GM23338 (cell line): ENCODE measurements around the gene TAF11L7. TPM values are rescaled to one million over a fixed set of nuclear protein-coding genes. Genes with fewer than 3 reads are reported as not detected.
"Not testable (repeated sequence)": the region's sequence is repeated elsewhere in the genome, so short reads cannot be mapped to it uniquely, and the experiment has no call there.

Experiments
- ATAC-seq: fragments of 200-7000 bp; cut with Tn5 transposase; 3 replicates; pipeline ENCODE4 v1.9.1; 2020
- DNase-seq: peaks from one replicate; pipeline ENCODE4 v3.0.0-alpha.2; 2015; ENCODE audit warnings: low spot score
- H2AFZ ChIP-seq: fragments of 200-600 bp; sonication (generic); 2 replicates; pipeline ENCODE4 v1.8.0; 2016; ENCODE audit warnings: antibody characterized with exemption, mild to moderate bottlenecking, moderate library complexity
- H3F3A ChIP-seq: fragments of 200-600 bp; sonication (generic); replicated peaks from 2 replicates; pipeline ENCODE4 v1.8.0; 2017; ENCODE audit warnings: antibody characterized with exemption, mixed run types, low read depth
- H3K27ac ChIP-seq: fragments of 200-600 bp; sonication (generic); 2 replicates; pipeline ENCODE4 v1.6.1; 2016; ENCODE audit warnings: low read depth
- H3K27me3 ChIP-seq: fragments of 200-600 bp; sonication (generic); 2 replicates; pipeline ENCODE4 v1.8.0; 2016; ENCODE audit warnings: mild to moderate bottlenecking, mixed run types, moderate library complexity; ENCODE audit not compliant: insufficient read depth
- H3K36me3 ChIP-seq: fragments of 200-600 bp; sonication (generic); 2 replicates; pipeline ENCODE4 v1.8.0; 2016; ENCODE audit warnings: mild to moderate bottlenecking; ENCODE audit not compliant: insufficient read depth
- H3K4me1 ChIP-seq: fragments of 200-600 bp; sonication (generic); 2 replicates; pipeline ENCODE4 v1.8.0; 2016; ENCODE audit warnings: mild to moderate bottlenecking, moderate library complexity; ENCODE audit not compliant: insufficient read depth
- H3K4me2 ChIP-seq: fragments of 200-600 bp; sonication (generic); 2 replicates; pipeline ENCODE4 v1.7.1; 2017; ENCODE audit warnings: mixed run types
- H3K4me3 ChIP-seq: fragments of 200-600 bp; sonication (generic); 2 replicates; pipeline ENCODE4 v1.6.1; 2016; ENCODE audit warnings: mixed run types
- H3K79me2 ChIP-seq: fragments of 200-600 bp; sonication (generic); replicated peaks from 2 replicates; pipeline ENCODE4 v1.8.0; 2017; ENCODE audit warnings: mild to moderate bottlenecking; ENCODE audit not compliant: insufficient read depth
- H3K9me2 ChIP-seq: fragments of 200-600 bp; sonication (generic); 2 replicates; pipeline ENCODE4 v1.8.0; 2017; ENCODE audit not compliant: insufficient read depth
- H4K20me1 ChIP-seq: fragments of 200-600 bp; sonication (generic); replicated peaks from 2 replicates; pipeline ENCODE4 v1.8.0; 2017; ENCODE audit warnings: mild to moderate bottlenecking; ENCODE audit not compliant: insufficient read depth
- H3K27ac Mint-ChIP-seq: 2 replicates; pipeline ENCODE4 v1.8.0; 2020; ENCODE audit warnings: inconsistent platforms, mild to moderate bottlenecking, moderate library complexity, mixed read lengths
- H3K27me3 Mint-ChIP-seq: 3 replicates; pipeline ENCODE4 v1.8.0; 2022; ENCODE audit warnings: low read depth, mild to moderate bottlenecking, moderate library complexity, mixed read lengths, inconsistent platforms; ENCODE audit not compliant: insufficient read depth, poor library complexity
- H3K36me3 Mint-ChIP-seq: 3 replicates; pipeline ENCODE4 v1.8.0; 2021; ENCODE audit warnings: low read depth, mild to moderate bottlenecking, inconsistent platforms, moderate library complexity, mixed read lengths
- H3K4me1 Mint-ChIP-seq: 3 replicates; pipeline ENCODE4 v1.8.0; 2020; ENCODE audit warnings: mild to moderate bottlenecking, inconsistent platforms, mixed read lengths
- H3K4me3 Mint-ChIP-seq: 3 replicates; pipeline ENCODE4 v1.8.0; 2021; ENCODE audit warnings: moderate library complexity, mild to moderate bottlenecking, inconsistent platforms, mixed read lengths
- H3K9me3 Mint-ChIP-seq: 3 replicates; pipeline ENCODE4 v1.8.0; 2020; ENCODE audit warnings: moderate library complexity, mild to moderate bottlenecking, inconsistent platforms, mixed read lengths
- CREB1 ChIP-seq: fragments of 250-450 bp; sonication (Bioruptor Pico); IDR thresholded peaks from 2 replicates; pipeline ENCODE4 v1.5.0; 2020; ENCODE audit warnings: low read depth, mild to moderate bottlenecking, moderate library complexity
- EZH2phosphoT487 ChIP-seq: fragments of 200-600 bp; sonication (generic); IDR thresholded peaks from one replicate; pipeline ENCODE4 v1.8.1; 2018; ENCODE audit warnings: antibody characterized with exemption; ENCODE audit not compliant: unreplicated experiment
- NANOG ChIP-seq: IDR thresholded peaks from 2 replicates; pipeline ENCODE4 v1.6.1; 2016; ENCODE audit warnings: antibody characterized with exemption, borderline replicate concordance
- POLR2AphosphoS5 ChIP-seq: IDR thresholded peaks from 2 replicates; pipeline ENCODE4 v1.6.1; 2016; ENCODE audit warnings: antibody characterized with exemption, low read depth
- REST ChIP-seq: IDR thresholded peaks from one replicate; pipeline ENCODE4 v1.6.1; 2018; ENCODE audit warnings: antibody characterized with exemption; ENCODE audit not compliant: unreplicated experiment
- ZNF114 ChIP-seq: fragments of 250-450 bp; sonication (Bioruptor Pico); IDR thresholded peaks from 2 replicates; pipeline ENCODE4 v1.5.0; 2020; ENCODE audit warnings: mild to moderate bottlenecking, moderate library complexity
- ZNF331 ChIP-seq: fragments of 250-450 bp; sonication (Bioruptor Pico); IDR thresholded peaks from 2 replicates; pipeline ENCODE4 v1.5.0; 2020; ENCODE audit warnings: low read depth, mild to moderate bottlenecking, moderate library complexity
- long read RNA-seq: library from polyadenylated mRNA; unstranded; transcript quantifications from one replicate; pipeline ENCODE4 v2.0.0, GENCODE V29; 2020; ENCODE audit not compliant: unreplicated experiment
- polyA plus RNA-seq: library from polyadenylated mRNA; unstranded; fragments of >200 nt; fragmentation: Nextera tagmentation; extraction: Ambion mirVana; gene quantifications from 2 replicates; pipeline ENCODE4 v1.2.1, GENCODE V29; 2016
- total RNA-seq: library from RNA; depleted of rRNA; stranded (reverse); fragments of >200 nt; shearing (Covaris generic); gene quantifications from 2 replicates; pipeline ENCODE4 v1.2.3, GENCODE V29; 2014; rRNA removed
- TF ChIP-seq, protein P1 (sequence below): IDR thresholded peaks from 2 replicates; pipeline ENCODE4 v1.6.1; 2016; ENCODE audit warnings: antibody characterized with exemption
- TF ChIP-seq, protein P2 (sequence below), 2 experiments: fragments of 200-600 bp in 1 of 2; sonication (generic) in 1 of 2; conservative IDR thresholded peaks; 2 replicates each; pipeline versions ENCODE4 v1.5.1 to v1.6.1; 2016 to 2017; ENCODE audit warnings: antibody characterized with exemption in 2 of 2, low read depth in 2 of 2, mild to moderate bottlenecking in 2 of 2, moderate library complexity in 1 of 2

TAF11L7 gene
- total RNA-seq, result not detected in 2 replicates
- not detected in 2 replicates for polyA plus RNA-seq
- long read RNA-seq, result 0 reads

- not testable (repeated sequence) for H3K4me2 ChIP-seq, H2AFZ ChIP-seq, H3K27me3 Mint-ChIP-seq, H3F3A ChIP-seq, H3K36me3 Mint-ChIP-seq, H4K20me1 ChIP-seq, H3K4me1 ChIP-seq, ATAC-seq, H3K27ac ChIP-seq, H3K9me2 ChIP-seq, H3K4me1 Mint-ChIP-seq, H3K4me3 Mint-ChIP-seq, H3K4me3 ChIP-seq, H3K79me2 ChIP-seq, H3K27ac Mint-ChIP-seq, H3K36me3 ChIP-seq, H3K9me3 Mint-ChIP-seq, H3K27me3 ChIP-seq, DNase-seq
These were observed at the start of gene TAF11L7 for GRCh38 chr5:17585658-17586057. Gene TAF11L7, minus strand, starts transcription at chr5:17585758.

DNA sequence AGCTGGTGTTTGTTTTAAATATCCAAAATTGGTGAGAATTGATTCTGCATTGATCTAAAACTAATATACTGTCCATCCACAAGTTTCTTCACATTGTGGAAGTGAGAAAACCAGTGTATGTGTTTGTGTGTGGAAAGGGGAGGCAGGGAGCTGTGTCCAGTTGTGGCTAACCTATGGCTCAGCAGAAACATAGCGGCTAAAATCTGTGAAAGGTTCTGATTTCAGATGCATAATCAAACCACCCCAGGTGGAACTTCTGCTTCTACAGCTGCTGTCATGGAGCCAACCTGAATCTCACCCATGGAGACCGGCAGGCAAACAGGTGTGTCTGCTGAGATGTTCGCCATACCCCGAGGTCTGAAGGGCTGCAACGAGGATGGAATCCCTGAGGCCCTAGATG lies 48.6 kb upstream of the TAF11L7 start, which contains the start of gene TAF11L14:
TSS of gene TAF11L14 (plus strand) at position 301 of the 400 bp plus-strand sequence.
- H3K9me2 ChIP-seq, result 0 out of 2 replicates have a peak, but pooled peaks cover 5% of the 10 kb centered on the region
- H3K27me3 ChIP-seq, result no peaks in the 10 kb centered on the region
- no peaks in the 10 kb centered on the region for H3K4me1 Mint-ChIP-seq
- no peak for TF ChIP-seq ZNF331 (CRISPR knock-in tag)
- no peak for TF ChIP-seq NANOG
- no peak for TF ChIP-seq ZNF114 (CRISPR knock-in tag)
- H3K36me3 ChIP-seq, result no peaks in the 10 kb centered on the region
- no peaks in the 10 kb centered on the region for H3K4me1 ChIP-seq
- no peak within 1 kb of the TSS for H3K27ac Mint-ChIP-seq
- no peaks in the 10 kb centered on the region; the same call in 2 of the 3 replicates for H3K9me3 Mint-ChIP-seq
- no peak for DNase-seq
- H3K79me2 ChIP-seq, result no peaks in the 10 kb centered on the region
- no peaks in the 10 kb centered on the region for H3K27me3 Mint-ChIP-seq
- no peak within 1 kb of the TSS for H3K4me3 Mint-ChIP-seq
- H3K4me2 ChIP-seq, result no peak within 1 kb of the TSS
- H3K36me3 Mint-ChIP-seq, result no peaks in the 10 kb centered on the region
- no peaks in the 10 kb centered on the region for H4K20me1 ChIP-seq
- no peak for ATAC-seq
- H2AFZ ChIP-seq, result no peak within 1 kb of the TSS
- H3K4me3 ChIP-seq, result no peak within 1 kb of the TSS
- no peaks in the 10 kb centered on the region for H3F3A ChIP-seq
- H3K27ac ChIP-seq, result no peak within 1 kb of the TSS

GRCh38 chr5:17631788-17632187 lies 46.2 kb upstream of the TAF11L7 start, which contains the start of gene TAF11L13:
Gene TAF11L13, plus strand, starts transcription at chr5:17632088.
- not testable (repeated sequence) for H3K27me3 Mint-ChIP-seq, H3K27ac ChIP-seq, H3K4me1 Mint-ChIP-seq, DNase-seq, ATAC-seq, H3K4me3 ChIP-seq, H2AFZ ChIP-seq, H3F3A ChIP-seq, H3K27ac Mint-ChIP-seq, H4K20me1 ChIP-seq, H3K4me3 Mint-ChIP-seq, H3K4me1 ChIP-seq, H3K27me3 ChIP-seq, H3K4me2 ChIP-seq, H3K9me3 Mint-ChIP-seq, H3K36me3 ChIP-seq, H3K9me2 ChIP-seq, H3K36me3 Mint-ChIP-seq, H3K79me2 ChIP-seq

DNA sequence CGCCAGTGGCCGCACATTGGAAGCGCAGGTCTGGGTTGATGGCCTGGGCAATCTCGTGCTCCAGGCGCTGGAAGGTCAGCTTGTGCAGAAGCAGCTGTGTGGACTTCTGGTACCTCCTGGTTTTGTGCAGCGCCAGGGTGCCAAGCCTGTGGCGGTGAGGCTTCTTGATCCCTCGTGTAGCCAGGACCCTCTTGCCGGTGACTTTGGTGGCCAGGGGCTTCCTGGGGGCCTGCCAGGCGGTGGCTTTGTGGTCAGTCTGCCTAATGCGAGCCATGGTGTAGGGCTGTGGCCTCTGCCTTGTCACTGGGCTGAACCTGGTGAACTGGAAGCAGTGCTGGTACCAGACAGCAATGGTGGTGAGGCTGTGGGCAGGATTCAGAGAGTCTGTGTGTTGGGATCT lies 40.1 kb upstream of the TAF11L7 start:
- Mint-ChIP-seq H3K36me3 (no peaks in the 10 kb centered on the region), H3K27ac (no peak overlapping the region), H3K9me3 (no peaks in the 10 kb centered on the region), H3K27me3 (peaks cover 2% of the 10 kb centered on the region), H3K4me3 (no peak overlapping the region), H3K4me1 (no peaks in the 10 kb centered on the region)
- Histone ChIP-seq H4K20me1 (no peaks in the 10 kb centered on the region), H3K4me3 (no peak overlapping the region), H2AFZ (no peak overlapping the region), H3K27me3 (no peaks in the 10 kb centered on the region), H3K36me3 (no peaks in the 10 kb centered on the region), H3K79me2 (no peaks in the 10 kb centered on the region), H3F3A (no peaks in the 10 kb centered on the region), H3K4me2 (no peak overlapping the region), H3K4me1 (no peaks in the 10 kb centered on the region), H3K27ac (no peak overlapping the region), H3K9me2 (no peaks in the 10 kb centered on the region)
- ATAC-seq (no peak), DNase-seq (no peak)
- TF ChIP-seq CREB1 (CRISPR knock-in tag) (no peak), REST (no peak), POLR2AphosphoS5 (no peak), EZH2phosphoT487 (no peak), ZNF114 (CRISPR knock-in tag) (no peak)
- TF ChIP-seq, protein P1, sequence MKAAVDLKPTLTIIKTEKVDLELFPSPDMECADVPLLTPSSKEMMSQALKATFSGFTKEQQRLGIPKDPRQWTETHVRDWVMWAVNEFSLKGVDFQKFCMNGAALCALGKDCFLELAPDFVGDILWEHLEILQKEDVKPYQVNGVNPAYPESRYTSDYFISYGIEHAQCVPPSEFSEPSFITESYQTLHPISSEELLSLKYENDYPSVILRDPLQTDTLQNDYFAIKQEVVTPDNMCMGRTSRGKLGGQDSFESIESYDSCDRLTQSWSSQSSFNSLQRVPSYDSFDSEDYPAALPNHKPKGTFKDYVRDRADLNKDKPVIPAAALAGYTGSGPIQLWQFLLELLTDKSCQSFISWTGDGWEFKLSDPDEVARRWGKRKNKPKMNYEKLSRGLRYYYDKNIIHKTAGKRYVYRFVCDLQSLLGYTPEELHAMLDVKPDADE, result no peak
- TF ChIP-seq, protein P2, sequence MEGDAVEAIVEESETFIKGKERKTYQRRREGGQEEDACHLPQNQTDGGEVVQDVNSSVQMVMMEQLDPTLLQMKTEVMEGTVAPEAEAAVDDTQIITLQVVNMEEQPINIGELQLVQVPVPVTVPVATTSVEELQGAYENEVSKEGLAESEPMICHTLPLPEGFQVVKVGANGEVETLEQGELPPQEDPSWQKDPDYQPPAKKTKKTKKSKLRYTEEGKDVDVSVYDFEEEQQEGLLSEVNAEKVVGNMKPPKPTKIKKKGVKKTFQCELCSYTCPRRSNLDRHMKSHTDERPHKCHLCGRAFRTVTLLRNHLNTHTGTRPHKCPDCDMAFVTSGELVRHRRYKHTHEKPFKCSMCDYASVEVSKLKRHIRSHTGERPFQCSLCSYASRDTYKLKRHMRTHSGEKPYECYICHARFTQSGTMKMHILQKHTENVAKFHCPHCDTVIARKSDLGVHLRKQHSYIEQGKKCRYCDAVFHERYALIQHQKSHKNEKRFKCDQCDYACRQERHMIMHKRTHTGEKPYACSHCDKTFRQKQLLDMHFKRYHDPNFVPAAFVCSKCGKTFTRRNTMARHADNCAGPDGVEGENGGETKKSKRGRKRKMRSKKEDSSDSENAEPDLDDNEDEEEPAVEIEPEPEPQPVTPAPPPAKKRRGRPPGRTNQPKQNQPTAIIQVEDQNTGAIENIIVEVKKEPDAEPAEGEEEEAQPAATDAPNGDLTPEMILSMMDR (conservative IDR thresholded peaks at IDR 0.05; ENCODE audit: low read depth in 2 of 2), result no peak
